ENCODE measurements around the gene GLRX5. TPM values are rescaled to one million over a fixed set of nuclear protein-coding genes. Genes with fewer than 3 reads are reported as not detected.

The GLRX5 gene
- total and polyA plus RNA-seq, 7 donors = 46.9 to 98.7 (median 65.5) TPM

- H3K27ac ChIP-seq = no peak overlapping the region
- peak in 3 of 4 donors; percentile 26 to 37 (median 34) for ATAC-seq
- H3K27me3 ChIP-seq (ENCODE audit: insufficient read depth in 3 of 3, low read length in 2 of 3) = no peaks in the 10 kb centered on the region
- no peak for TF ChIP-seq CTCF (IDR thresholded peaks at IDR 0.05)
- H3K36me3 ChIP-seq (ENCODE audit: insufficient read depth in 1 of 2, low read depth in 1 of 2) = peaks cover 0 to 5% of the 10 kb centered on the region in 2 donors
- no peak overlapping the region for H3K4me3 ChIP-seq
- H3K9me3 ChIP-seq = no peaks in the 10 kb centered on the region
- DNase-seq = peak; percentile 85 to 86
- H3K4me1 ChIP-seq = peaks cover 42% of the 10 kb centered on the region
- intact Hi-C loops (cut with DNase I) = no loop called here
- 11 to 22% (median 15%) methylated on average over 6 of the region's 6 CpGs for WGBS, 3 donors
Measured at GRCh38 chr14:95519699-95520098, 15.2 kb upstream of the GLRX5 start.

- Histone ChIP-seq H3K4me1 (peaks cover 36% of the 10 kb centered on the region), H3K4me3 (no peak overlapping the region), H3K36me3 (ENCODE audit: insufficient read depth in 1 of 2, low read depth in 1 of 2) (peaks cover 0 to 5% of the 10 kb centered on the region in 2 donors), H3K27me3 (ENCODE audit: insufficient read depth in 3 of 3, low read length in 2 of 3) (no peaks in the 10 kb centered on the region), H3K27ac (no peak overlapping the region), H3K9me3 (no peaks in the 10 kb centered on the region)
- intact Hi-C loops (cut with DNase I) = no loop called here
- ATAC-seq = no peak
- WGBS, 3 donors = 53 to 69% (median 63%) methylated on average over 3 of the region's 3 CpGs
- DNase-seq = no peak
- TF ChIP-seq CTCF (IDR thresholded peaks at IDR 0.05) = no peak
Measured at GRCh38 chr14:95520346-95520745, 14.5 kb upstream of the GLRX5 start.

GRCh38 chr14:95521001-95521400 is 13.8 kb upstream of the GLRX5 start:
- Histone ChIP-seq H3K27ac (no peak overlapping the region), H3K4me1 (peaks cover 30% of the 10 kb centered on the region), H3K9me3 (no peaks in the 10 kb centered on the region), H3K4me3 (no peak overlapping the region), H3K27me3 (ENCODE audit: insufficient read depth in 3 of 3, low read length in 2 of 3) (no peaks in the 10 kb centered on the region), H3K36me3 (ENCODE audit: insufficient read depth in 1 of 2, low read depth in 1 of 2) (peaks cover 0 to 5% of the 10 kb centered on the region in 2 donors)
- ATAC-seq (no peak), DNase-seq (no peak)
- intact Hi-C loops (cut with DNase I) = no loop called here
- no peak for TF ChIP-seq CTCF (IDR thresholded peaks at IDR 0.05)
- 85 to 94% (median 89%) methylated on average over 4 of the region's 4 CpGs for WGBS, 3 donors

- peaks cover 26% of the 10 kb centered on the region for H3K4me1 ChIP-seq
- intact Hi-C loops (cut with DNase I) = no loop called here
- peaks cover 0 to 5% of the 10 kb centered on the region in 2 donors for H3K36me3 ChIP-seq (ENCODE audit: insufficient read depth in 1 of 2, low read depth in 1 of 2)
- DNase-seq (no peak), ATAC-seq (no peak)
- 82 to 84% (median 84%) methylated on average over 11 of the region's 11 CpGs for WGBS, 3 donors
- no peak overlapping the region for H3K4me3 ChIP-seq
- H3K27ac ChIP-seq = no peak overlapping the region
- H3K27me3 ChIP-seq (ENCODE audit: insufficient read depth in 3 of 3, low read length in 2 of 3) = no peaks in the 10 kb centered on the region
- no peak for TF ChIP-seq CTCF (IDR thresholded peaks at IDR 0.05)
- no peaks in the 10 kb centered on the region for H3K9me3 ChIP-seq
Measured at GRCh38 chr14:95522116-95522515, 12.7 kb upstream of the GLRX5 start.

- H3K4me1 ChIP-seq = peaks cover 21% of the 10 kb centered on the region
Measured at GRCh38 chr14:95522556-95522955, 12.3 kb upstream of the GLRX5 start.

More at GRCh38 chr14:95522556-95522955, 12.3 kb upstream of the GLRX5 start:
- H3K9me3 ChIP-seq = no peaks in the 10 kb centered on the region
- H3K4me3 ChIP-seq = no peak overlapping the region
- no peak for TF ChIP-seq CTCF (IDR thresholded peaks at IDR 0.05)
- H3K27ac ChIP-seq = no peak overlapping the region
- peaks cover 0 to 5% of the 10 kb centered on the region in 2 donors for H3K36me3 ChIP-seq (ENCODE audit: insufficient read depth in 1 of 2, low read depth in 1 of 2)
- no peak for ATAC-seq
- intact Hi-C loops (cut with DNase I) = no loop called here
- 84 to 90% (median 86%) methylated on average over 4 of the region's 4 CpGs for WGBS, 3 donors
- no peaks in the 10 kb centered on the region for H3K27me3 ChIP-seq (ENCODE audit: insufficient read depth in 3 of 3, low read length in 2 of 3)
- no peak for DNase-seq
